ENCODE results near the gene RAB30.

DNA sequence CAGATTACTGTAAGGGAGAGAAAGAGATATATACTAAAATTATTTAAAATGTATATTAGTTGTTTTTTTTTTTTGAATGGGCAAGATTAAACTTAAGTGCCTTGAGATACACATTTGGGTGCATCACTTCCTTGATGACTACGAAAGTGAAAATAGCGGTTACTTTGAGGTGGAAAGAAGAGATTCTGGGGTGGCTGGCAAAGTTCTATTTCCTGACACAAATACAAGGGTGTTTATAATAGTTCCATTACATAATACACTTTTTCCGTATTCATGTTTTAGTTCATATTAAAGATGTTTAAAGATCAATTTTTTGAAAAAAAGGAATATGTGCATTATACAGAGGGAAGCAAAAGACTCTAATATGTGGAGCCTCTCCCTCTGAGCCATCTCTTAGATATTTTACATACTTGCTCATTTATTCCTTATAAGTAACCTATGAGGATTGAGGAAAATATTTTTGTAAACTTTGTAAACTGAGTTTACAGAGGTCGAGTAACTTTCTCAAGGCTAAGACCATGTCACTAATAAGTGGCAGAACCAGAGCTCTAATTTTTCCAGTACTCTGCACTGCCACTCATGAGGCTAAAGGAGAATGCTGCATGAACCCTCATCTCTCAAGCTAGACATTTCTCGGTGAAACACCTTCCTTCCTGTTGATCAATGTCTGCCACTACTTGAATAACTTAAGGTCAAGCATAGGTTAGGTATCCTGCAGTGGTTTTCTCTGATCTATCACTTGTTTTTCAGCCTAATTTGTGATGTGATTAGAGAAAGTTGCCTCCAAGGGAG, 111.5 kb downstream of the RAB30 start:
- no peak for TF ChIP-seq EZH2 (IDR thresholded peaks at IDR 0.05; ENCODE audit: borderline replicate concordance, low read length)
- TF ChIP-seq, protein P1, sequence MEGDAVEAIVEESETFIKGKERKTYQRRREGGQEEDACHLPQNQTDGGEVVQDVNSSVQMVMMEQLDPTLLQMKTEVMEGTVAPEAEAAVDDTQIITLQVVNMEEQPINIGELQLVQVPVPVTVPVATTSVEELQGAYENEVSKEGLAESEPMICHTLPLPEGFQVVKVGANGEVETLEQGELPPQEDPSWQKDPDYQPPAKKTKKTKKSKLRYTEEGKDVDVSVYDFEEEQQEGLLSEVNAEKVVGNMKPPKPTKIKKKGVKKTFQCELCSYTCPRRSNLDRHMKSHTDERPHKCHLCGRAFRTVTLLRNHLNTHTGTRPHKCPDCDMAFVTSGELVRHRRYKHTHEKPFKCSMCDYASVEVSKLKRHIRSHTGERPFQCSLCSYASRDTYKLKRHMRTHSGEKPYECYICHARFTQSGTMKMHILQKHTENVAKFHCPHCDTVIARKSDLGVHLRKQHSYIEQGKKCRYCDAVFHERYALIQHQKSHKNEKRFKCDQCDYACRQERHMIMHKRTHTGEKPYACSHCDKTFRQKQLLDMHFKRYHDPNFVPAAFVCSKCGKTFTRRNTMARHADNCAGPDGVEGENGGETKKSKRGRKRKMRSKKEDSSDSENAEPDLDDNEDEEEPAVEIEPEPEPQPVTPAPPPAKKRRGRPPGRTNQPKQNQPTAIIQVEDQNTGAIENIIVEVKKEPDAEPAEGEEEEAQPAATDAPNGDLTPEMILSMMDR (conservative IDR thresholded peaks at IDR 0.05 in 1 of 2, IDR thresholded peaks at IDR 0.05 in 1 of 2; ENCODE audit: extremely low read depth in 1 of 2, insufficient read depth in 1 of 2, low read depth in 1 of 2, low read length in 2 of 2): no peak

Data from mammary epithelial cell (primary cell).